UCSD-AML1 (cell line): ENCODE data around the gene DAB2IP.

Experiments used
- DNase-seq: peaks from one replicate; lab custom pipeline; 2025; ENCODE audit not compliant: unreplicated experiment; lab: John Stamatoyannopoulos, UW

DAB2IP gene

DNA sequence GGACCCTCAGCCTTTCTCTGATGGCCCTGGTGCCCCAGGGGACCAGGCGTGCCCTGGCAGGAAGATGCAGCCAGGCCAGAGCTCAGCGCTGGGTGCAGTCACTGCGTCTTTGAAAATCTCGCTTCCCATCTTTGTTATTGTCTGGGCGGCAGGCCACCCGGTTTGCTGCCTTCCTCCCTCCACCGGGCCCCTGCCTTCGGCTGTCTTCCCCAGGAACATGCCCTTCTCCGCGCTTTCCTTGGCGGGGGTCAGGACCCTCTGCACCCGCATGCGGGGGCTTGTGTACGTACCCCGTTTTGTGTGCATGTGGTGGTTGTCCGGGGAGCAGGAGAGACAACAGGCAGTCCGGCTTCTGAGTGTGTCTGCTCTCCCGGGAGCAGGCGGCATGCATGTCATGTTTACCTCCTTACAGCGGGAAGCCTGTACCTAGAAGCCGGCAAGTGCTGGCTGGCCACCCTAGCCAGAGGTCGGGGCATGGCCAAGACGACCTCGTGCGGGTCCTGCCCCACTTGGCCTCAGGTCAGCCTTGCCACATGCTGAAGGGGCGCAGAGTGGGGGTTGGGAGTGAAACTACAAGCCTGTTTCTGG lies 49.5 kb downstream of the DAB2IP start:
- no peak for DNase-seq

GRCh38 chr9:121701736-121702261 lies 50.4 kb downstream of the DAB2IP start:
- no peak for DNase-seq

DNA sequence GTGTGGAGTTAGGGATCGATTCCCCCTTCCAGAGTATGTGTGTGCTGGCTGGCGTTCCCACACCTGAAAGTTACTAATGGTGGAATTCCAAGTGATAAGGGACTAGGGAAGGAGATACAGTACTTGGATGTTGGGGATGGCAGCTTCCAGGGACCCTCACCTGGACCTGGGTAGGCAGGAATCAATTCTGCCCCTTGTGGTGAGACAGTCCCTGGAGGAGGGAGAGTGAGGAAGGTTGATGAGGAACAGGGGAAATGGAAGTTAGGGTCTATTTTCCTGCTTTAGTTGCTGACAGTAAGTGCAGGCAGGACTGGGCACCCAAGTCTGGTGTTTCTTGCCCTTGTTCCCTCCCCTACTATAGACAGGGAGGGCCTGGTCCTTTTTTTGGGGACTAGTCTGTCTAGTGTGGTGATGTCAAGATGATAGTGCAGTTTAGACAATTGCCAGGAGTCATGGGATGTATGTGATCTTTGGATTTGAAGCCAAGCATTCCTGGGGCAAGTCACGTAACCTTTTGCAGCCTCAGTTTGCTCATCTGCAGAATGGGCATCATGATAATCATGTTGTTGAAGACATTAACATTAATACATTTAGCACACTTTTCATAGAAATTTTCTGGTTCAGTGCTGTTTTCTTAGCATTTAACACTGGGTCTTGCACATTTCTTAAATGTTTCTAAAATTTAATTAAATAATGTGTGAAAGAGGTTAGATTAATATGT lies 51.7 kb downstream of the DAB2IP start:
- DNase-seq: no peak

GRCh38 chr9:121704281-121704680 lies 52.8 kb downstream of the DAB2IP start:
- no peak for DNase-seq

DNA sequence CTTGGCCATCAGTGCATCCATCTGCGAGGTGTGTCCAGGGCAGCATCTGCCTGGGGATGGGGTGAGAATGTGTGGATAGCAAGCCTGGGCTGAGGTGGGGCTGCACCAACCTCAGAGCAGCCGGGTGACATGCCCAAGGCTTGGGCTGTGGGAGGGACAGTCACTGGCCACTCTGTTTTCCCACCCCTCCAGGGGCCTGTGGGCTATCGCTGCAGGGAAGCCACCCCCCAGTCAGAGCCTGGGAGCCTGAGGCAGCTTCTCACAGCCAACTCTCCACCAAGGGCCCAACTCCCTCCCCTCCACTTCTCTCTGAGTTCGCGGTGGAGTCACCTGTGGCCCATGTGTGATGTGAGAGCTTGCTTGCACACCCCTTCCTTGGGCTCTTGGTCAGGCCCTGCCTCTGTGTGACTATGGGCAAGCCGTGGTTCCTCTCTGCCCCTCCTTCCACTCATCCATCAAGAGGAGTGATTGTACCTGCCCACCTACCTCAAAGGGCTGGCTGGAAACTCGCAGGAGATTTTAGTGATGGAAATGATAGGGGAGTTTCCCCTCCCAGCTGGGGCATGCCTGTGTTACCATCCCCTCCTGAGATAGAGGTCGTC lies 54.8 kb downstream of the DAB2IP start:
- no peak for DNase-seq

- DNase-seq: no peak
These were observed 56.3 kb downstream of the DAB2IP start for GRCh38 chr9:121707477-121708424.

DNA sequence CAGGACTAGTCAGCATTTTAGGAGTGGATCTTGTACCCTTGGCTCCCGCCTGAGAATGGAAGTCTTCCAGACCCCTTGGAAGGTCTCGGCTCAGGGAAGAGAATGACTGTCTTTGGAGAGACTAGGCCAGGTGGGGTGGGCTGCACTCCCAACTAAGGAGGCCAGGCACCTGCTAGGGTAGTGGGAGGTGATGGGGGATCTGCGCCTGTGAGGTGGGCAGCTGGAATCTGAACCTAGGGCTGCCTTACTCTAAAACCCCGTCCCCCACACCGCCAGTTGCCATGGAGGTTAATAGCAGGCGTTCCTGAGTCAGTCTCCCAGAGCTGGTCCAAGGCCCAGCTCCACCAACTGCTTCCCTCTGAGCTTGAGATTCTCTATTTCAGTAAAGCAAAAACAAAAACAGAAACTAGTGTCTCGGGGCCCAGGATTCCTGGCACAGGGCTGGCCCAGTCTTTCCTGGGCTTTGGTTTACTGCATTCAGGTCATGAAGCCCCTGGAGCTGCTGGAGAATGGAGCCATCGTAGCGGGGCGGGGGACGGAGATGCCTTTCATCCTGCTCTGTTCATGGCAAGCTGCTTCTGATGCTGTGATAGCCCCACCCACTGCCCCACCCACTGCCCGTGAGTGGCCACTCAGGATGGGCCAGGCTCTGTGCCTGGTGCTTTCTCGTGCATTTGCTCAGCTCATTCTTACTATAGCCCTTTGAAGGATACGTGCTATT lies 57.5 kb downstream of the DAB2IP start:
- DNase-seq: no peak

- no peak for DNase-seq
These were observed 58.4 kb downstream of the DAB2IP start for GRCh38 chr9:121709798-121710197.

DNA sequence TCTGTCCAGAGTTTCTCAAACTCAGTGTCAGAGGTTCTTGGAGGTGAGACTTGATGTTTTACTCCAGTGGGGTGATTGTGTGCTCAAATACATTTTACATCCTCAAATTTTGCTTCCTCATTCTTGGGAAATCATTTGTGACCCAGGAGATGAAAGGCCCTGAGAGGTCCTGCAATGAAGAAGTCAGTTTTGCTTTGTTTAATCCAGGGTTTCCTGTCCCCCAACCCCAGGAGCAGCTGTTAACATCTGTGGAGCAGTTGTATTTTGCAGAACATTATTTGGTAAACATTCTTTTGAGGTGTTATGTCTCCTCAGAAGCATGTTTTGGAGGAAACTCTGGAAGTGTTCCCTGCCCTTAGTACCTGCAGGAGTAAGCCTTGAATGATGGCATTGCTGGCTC lies 59.8 kb downstream of the DAB2IP start:
- no peak for DNase-seq

DNA sequence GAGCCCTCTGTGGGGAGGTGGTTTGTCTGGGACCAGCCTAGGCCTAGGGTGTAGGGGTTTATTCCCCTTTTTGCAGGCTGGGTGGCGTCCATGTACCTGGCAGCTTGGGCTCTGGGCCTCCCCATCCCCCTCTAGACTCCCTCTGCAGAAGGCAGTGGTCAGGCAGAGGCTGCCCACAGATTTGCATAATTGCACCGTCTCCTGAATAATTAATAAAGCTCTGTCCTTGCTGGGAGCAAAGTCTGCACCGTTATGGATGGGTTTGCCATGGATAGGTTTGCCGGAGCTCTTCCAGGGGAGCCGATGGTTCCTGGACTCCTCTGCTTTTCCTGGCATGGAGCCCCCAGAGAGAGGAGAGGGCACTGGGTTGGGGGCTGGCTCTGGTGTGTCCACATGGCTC lies 60.4 kb downstream of the DAB2IP start:
- DNase-seq: no peak

DNA sequence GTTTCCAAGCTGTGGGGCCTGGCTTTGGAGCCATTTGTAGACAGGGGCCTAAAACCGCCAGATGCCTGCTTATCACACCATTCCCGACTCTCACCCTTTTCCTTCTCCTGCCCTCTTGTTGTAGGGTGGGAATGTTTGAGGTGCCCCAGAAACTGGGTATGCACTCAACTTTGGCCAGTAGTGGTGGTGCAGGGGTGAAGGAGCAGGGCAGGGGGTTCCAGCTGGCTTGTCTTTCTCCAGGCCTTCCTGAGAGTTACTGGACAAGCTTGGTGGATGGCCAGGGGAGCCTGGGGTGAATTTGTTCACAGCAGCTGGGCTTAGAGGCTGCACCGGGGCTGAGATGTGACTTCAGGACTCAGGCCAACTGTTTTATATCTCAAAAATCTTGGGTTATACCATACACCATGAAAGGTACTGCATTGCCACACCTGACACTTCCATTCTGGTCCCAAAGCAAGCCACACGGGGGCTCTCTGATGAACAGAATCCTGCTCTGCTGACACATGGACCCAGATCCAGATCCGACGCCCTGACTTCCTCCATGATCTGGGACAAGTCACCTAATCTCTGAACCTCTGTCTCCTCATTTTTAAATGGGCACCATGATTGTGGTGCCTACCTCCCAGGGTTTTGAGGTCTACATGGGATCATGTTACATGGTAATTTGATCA lies 62.1 kb downstream of the DAB2IP start:
- DNase-seq: no peak

GRCh38 chr9:121714075-121714705 lies 62.8 kb downstream of the DAB2IP start:
- DNase-seq: no peak

GRCh38 chr9:121714873-121715272 lies 63.4 kb downstream of the DAB2IP start:
- DNase-seq: no peak

- no peak for DNase-seq
These were observed 65.9 kb downstream of the DAB2IP start for GRCh38 chr9:121717141-121717991.

- DNase-seq: no peak
These were observed 66.7 kb downstream of the DAB2IP start for GRCh38 chr9:121718084-121718483.

- DNase-seq: no peak
These were observed 67.1 kb downstream of the DAB2IP start for GRCh38 chr9:121718501-121718900.

GRCh38 chr9:121720311-121721057 lies 69.0 kb downstream of the DAB2IP start:
- DNase-seq: peak; percentile 25

GRCh38 chr9:121721058-121721350 lies 69.6 kb downstream of the DAB2IP start:
- DNase-seq: no peak
